NCI-H1092 treated with DMSO at 0.1 percent for 48 hours (cell line): ENCODE data around the gene SPRY4.
A peak's percentile ranks its signal among the peaks of the same experiment; 100 is the strongest.
"Not testable (repeated sequence)": the region's sequence is repeated elsewhere in the genome, so short reads cannot be mapped to it uniquely, and the experiment has no call there.

Source experiments
- DNase-seq: peaks from one replicate; lab custom pipeline; 2025; lab: John Stamatoyannopoulos, UW

Gene SPRY4

GRCh38 chr5:142333749-142334148 lies 8.9 kb upstream of the SPRY4 start:
- DNase-seq = not testable (repeated sequence)

GRCh38 chr5:142330444-142330843 lies 5.6 kb upstream of the SPRY4 start:
- DNase-seq = no peak

GRCh38 chr5:142330026-142330425 lies 5.2 kb upstream of the SPRY4 start:
- DNase-seq = no peak

GRCh38 chr5:142327111-142327842 lies 2.5 kb upstream of the SPRY4 start:
- no peak for DNase-seq

GRCh38 chr5:142326480-142326938 lies 1.7 kb upstream of the SPRY4 start:
- no peak for DNase-seq

- DNase-seq = peak; percentile 26
These were observed 1.1 kb upstream of the SPRY4 start for GRCh38 chr5:142325725-142326479.

- no peak for DNase-seq
These were observed 518 bp downstream of the SPRY4 start for GRCh38 chr5:142324136-142324870.

- no peak for DNase-seq
These were observed 1.2 kb downstream of the SPRY4 start for GRCh38 chr5:142323480-142324135.

GRCh38 chr5:142322747-142323479 lies 1.9 kb downstream of the SPRY4 start:
- no peak for DNase-seq

- DNase-seq = no peak
These were observed 2.4 kb downstream of the SPRY4 start for GRCh38 chr5:142322403-142322746.

GRCh38 chr5:142320851-142321560 lies 3.8 kb downstream of the SPRY4 start:
- DNase-seq = no peak

GRCh38 chr5:142320430-142320738 lies 4.4 kb downstream of the SPRY4 start:
- DNase-seq = no peak

GRCh38 chr5:142319560-142320429 lies 5.0 kb downstream of the SPRY4 start:
- no peak for DNase-seq

- no peak for DNase-seq
These were observed 5.7 kb downstream of the SPRY4 start for GRCh38 chr5:142319105-142319504.

GRCh38 chr5:142317753-142318152 lies 7.1 kb downstream of the SPRY4 start:
- DNase-seq = no peak

GRCh38 chr5:142317173-142317572 lies 7.6 kb downstream of the SPRY4 start:
- no peak for DNase-seq

GRCh38 chr5:142316681-142317080 lies 8.1 kb downstream of the SPRY4 start:
- DNase-seq = no peak

- peak; percentile 87 for DNase-seq
These were observed 8.8 kb downstream of the SPRY4 start for GRCh38 chr5:142316051-142316450.

GRCh38 chr5:142315096-142315900 lies 9.5 kb downstream of the SPRY4 start:
- DNase-seq = no peak
